HG02588 (cell line): ENCODE data around the gene FRMD8.
"Not testable (repeated sequence)": the region's sequence is repeated elsewhere in the genome, so short reads cannot be mapped to it uniquely, and the experiment has no call there.

Source experiments
- ATAC-seq: cut with Tn5 transposase; IDR thresholded peaks from one replicate; pipeline ENCODE4 v1.9.1; 2021; ENCODE audit warnings: mild to moderate bottlenecking, moderate library complexity; ENCODE audit not compliant: unreplicated experiment

The FRMD8 gene

GRCh38 chr11:65448418-65449105 lies 62.1 kb downstream of the FRMD8 start:
- no peak for ATAC-seq

GRCh38 chr11:65451301-65451700 lies 64.9 kb downstream of the FRMD8 start:
- ATAC-seq: not testable (repeated sequence)

GRCh38 chr11:65452259-65452658 lies 65.8 kb downstream of the FRMD8 start:
- not testable (repeated sequence) for ATAC-seq

- no peak for ATAC-seq
Measured at GRCh38 chr11:65452806-65453490, 66.5 kb downstream of the FRMD8 start.

- ATAC-seq: no peak
Measured at GRCh38 chr11:65454311-65454695, 67.9 kb downstream of the FRMD8 start.

GRCh38 chr11:65454696-65455456 lies 68.4 kb downstream of the FRMD8 start:
- ATAC-seq: peak; percentile 86

- ATAC-seq: no peak
Measured at GRCh38 chr11:65456418-65456817, 70.0 kb downstream of the FRMD8 start.

- no peak for ATAC-seq
Measured at GRCh38 chr11:65459552-65459951, 73.1 kb downstream of the FRMD8 start.
